HG03139 (cell line): ENCODE data around the gene ABCA1.
"Not testable (repeated sequence)": the region's sequence is repeated elsewhere in the genome, so short reads cannot be mapped to it uniquely, and the experiment has no call there.

ENCODE experiments used
- ATAC-seq: cut with Tn5 transposase; IDR thresholded peaks from one replicate; pipeline ENCODE4 v1.9.1; 2021; ENCODE audit not compliant: unreplicated experiment

ABCA1 gene

GRCh38 chr9:104875320-104875719, 52.6 kb downstream of the ABCA1 start:
- ATAC-seq, result no peak

DNA sequence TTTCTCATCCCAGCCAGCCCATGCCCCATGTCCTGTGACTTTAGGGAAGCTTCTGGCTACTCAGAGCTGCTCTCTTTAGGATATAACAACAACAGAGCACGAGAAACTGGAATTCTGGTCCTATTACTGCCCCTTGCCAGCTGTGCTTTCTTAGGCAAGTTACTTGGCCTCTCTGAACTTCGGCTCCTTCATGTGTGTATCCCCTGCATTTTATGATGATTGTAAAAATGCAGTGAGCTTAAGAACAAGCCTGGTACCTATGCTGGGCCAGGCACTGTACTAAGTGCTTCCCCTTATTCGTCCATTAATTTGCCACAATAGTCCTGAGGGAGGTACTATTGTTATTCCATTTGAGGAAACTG, 54.5 kb downstream of the ABCA1 start:
- ATAC-seq, result no peak

- ATAC-seq, result no peak
Observed at GRCh38 chr9:104872656-104873488, 55.1 kb downstream of the ABCA1 start.

- no peak for ATAC-seq
Observed at GRCh38 chr9:104871961-104872527, 55.9 kb downstream of the ABCA1 start.

- no peak for ATAC-seq
Observed at GRCh38 chr9:104869811-104870210, 58.1 kb downstream of the ABCA1 start.

GRCh38 chr9:104868687-104869404, 59.1 kb downstream of the ABCA1 start:
- peak; percentile 89 for ATAC-seq

- no peak for ATAC-seq
Observed at GRCh38 chr9:104868303-104868686, 59.7 kb downstream of the ABCA1 start.

DNA sequence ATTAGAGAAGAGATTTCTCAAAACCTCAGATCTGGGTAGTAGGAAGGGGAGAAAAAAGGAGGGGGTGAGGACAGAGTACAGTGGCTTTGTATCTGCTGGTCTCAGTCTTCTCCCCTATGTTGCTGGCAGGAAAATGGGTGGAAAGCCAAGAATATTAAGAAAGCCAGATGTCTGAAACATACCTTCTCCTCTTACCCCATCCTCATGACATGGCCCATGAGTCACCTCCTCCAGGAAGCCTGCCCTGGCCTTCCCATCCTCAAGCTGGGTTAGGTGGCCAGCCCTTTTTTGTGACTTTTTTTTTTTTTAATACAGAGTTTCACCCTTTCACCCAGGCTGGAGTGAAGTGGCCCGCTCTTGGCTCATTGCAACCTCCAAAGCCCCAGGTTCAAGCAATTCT, 61.8 kb downstream of the ABCA1 start:
- no peak for ATAC-seq

DNA sequence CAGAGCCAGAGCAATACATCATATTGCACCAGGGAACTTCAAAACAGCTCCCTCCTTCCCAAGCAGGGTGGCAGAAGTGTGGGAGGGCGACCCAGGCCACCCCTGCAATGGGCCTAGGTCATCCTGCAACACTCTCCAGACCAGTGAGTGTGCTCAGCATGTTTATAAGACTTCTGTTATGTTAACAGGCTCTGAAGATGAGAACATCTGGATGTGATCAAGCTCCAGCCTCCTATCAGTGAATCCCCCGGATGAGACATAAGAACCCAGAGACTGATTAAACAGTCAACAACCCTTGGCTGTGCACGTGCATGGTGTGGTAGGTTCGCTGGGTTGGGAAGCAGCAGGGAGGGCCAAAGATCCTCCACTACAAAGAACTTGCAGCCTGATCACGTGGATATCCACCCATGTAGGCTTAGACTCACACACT, 63.3 kb downstream of the ABCA1 start:
- no peak for ATAC-seq

DNA sequence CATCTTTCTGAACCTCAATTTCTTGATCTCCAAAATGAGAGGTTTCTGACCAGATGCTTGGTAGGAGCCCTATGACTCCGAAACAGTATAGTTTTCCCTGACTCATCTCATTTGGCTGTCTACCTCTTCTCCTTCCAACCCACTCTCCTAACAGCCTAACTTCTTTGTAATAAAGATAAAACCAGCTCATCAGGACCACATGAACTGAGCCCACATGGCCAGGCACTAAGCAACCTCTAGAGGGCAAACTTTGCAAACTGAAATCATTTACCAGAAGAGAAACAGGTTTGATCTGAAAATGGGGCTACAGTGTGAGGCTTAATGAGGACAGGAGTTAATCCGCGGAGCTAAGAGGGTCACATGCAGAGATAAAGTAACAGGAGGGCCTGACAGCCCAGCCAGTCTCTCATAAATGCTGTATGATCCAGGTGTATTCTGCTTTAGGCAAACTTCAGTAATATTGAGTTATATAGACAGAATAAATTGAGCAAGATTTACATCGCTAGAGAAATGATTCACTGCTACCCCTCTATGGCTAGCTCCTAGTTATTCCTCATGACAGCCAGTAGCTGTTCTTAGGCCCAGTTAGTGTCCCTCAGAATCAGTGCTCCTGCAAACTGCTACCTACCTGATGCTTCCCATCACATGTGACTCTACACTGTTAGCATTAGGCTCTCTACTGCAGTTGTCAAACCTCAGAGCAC, 64.6 kb downstream of the ABCA1 start:
- peak; percentile 75 for ATAC-seq

- no peak for ATAC-seq
Observed at GRCh38 chr9:104861397-104861796, 66.6 kb downstream of the ABCA1 start.

GRCh38 chr9:104860263-104860662, 67.7 kb downstream of the ABCA1 start:
- ATAC-seq, result no peak

- ATAC-seq, result no peak
Observed at GRCh38 chr9:104858846-104859245, 69.1 kb downstream of the ABCA1 start.

- no peak for ATAC-seq
Observed at GRCh38 chr9:104858271-104858670, 69.7 kb downstream of the ABCA1 start.

GRCh38 chr9:104856413-104856941, 71.5 kb downstream of the ABCA1 start:
- ATAC-seq, result no peak

DNA sequence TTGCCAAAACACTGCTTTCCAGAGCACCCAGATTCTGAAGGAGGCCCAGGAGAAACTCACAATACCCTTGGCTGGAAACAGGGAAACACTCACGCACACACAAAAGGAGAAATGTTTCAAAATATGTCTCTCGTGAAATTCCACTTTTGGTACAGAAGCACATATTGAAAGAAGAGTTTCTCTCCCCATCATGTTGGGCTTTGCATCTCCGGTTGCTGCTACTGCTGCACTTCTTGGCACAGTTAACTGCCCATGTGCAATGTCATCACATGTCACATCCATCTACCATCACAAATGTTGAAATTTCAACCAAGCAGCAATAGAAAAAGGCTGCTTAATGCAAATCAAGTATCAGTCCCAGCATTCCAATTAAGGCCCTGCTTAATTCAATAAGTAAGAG, 72.1 kb downstream of the ABCA1 start:
- no peak for ATAC-seq

- not testable (repeated sequence) for ATAC-seq
Observed at GRCh38 chr9:104855258-104855657, 72.7 kb downstream of the ABCA1 start.

- no peak for ATAC-seq
Observed at GRCh38 chr9:104854613-104855012, 73.3 kb downstream of the ABCA1 start.

DNA sequence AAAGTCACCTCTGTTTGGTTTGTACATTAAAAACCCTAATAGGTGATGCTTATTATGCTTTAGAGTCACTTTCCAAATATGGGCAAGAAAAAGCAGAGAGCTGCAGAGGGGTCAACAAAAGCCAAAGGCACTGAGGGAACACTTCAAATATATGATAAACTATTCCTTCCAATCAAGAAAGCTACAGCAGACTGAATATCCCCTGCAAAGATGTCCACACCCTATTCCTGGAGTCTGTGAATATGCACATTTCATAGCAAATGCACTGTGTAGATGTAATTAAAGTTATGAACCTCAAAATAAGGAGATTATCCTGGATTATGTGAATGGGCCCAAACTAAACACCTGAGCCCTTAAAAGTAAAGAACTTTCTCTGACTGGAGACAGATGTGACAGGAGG, 74.3 kb downstream of the ABCA1 start:
- no peak for ATAC-seq

DNA sequence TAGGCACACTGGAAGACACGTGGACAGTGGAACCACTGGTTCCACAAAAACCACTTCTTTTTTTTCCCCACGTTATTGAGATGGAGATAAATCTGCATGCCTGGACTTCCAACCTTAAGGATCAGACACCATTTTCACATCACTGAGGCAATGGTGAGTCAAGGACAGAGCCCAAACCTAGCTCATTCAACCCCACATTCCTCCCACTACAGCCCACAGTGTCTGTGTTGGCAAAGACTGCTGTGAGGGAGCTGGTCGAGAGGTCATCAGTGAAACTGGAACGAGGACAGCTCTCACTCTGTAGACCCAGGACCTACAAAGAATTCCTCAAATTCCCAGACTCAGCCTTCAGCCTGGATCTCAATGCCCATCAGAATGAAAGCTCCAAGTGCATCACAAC, 74.8 kb downstream of the ABCA1 start:
- no peak for ATAC-seq

DNA sequence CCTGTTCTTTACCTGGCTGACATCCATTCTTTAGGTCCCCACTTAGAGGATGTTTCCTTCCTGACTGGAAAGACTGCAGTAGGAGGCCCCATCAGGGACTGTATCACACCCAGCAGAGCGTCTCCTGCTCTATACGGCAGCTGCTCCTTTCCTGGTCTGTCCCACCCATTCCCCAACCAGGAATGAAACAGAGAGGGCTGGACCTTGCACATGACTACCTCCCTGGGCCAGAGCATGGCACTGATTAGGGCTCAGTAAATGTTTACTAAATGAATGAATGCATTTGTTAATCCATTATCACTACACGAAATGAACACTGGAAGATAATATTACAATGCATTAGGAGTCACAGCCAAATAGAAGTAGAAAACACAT, 76.4 kb downstream of the ABCA1 start:
- no peak for ATAC-seq
